Dermis blood vessel endothelial cell (primary cell): ENCODE measurements around the gene RD3L. TPM values are rescaled to one million over a fixed set of nuclear protein-coding genes. Genes with fewer than 3 reads are reported as not detected.
"Not testable (repeated sequence)": the region's sequence is repeated elsewhere in the genome, so short reads cannot be mapped to it uniquely, and the experiment has no call there.

Source experiments
- DNase-seq: peaks from one replicate; pipeline ENCODE4 v3.0.0; 2010
- total RNA-seq: library from RNA; depleted of rRNA; stranded (reverse); fragments of >200 nt; gene quantifications from 2 replicates; pipeline ENCODE4 v1.2.3, GENCODE V29; 2014

RD3L gene
- total RNA-seq, 1 donor from 2014 or later: not detected

- DNase-seq: no peak
Measured at GRCh38 chr14:103927566-103927965, 14.8 kb downstream of the RD3L start.

- no peak for DNase-seq
Measured at GRCh38 chr14:103925316-103925715, 17.0 kb downstream of the RD3L start.

GRCh38 chr14:103923863-103924262, 18.5 kb downstream of the RD3L start:
- peak; percentile 76 for DNase-seq

GRCh38 chr14:103921855-103922200, 20.5 kb downstream of the RD3L start:
- not testable (repeated sequence) for DNase-seq

- DNase-seq: peak; percentile 96
Measured at GRCh38 chr14:103920981-103921854, 21.1 kb downstream of the RD3L start.

- no peak for DNase-seq
Measured at GRCh38 chr14:103916636-103917262, 25.6 kb downstream of the RD3L start.

- DNase-seq: no peak
Measured at GRCh38 chr14:103915616-103916015, 26.7 kb downstream of the RD3L start.

GRCh38 chr14:103910984-103911383, 31.3 kb downstream of the RD3L start:
- no peak for DNase-seq

GRCh38 chr14:103910262-103910935, 31.9 kb downstream of the RD3L start:
- peak; percentile 88 for DNase-seq

GRCh38 chr14:103909531-103910261, 32.6 kb downstream of the RD3L start:
- DNase-seq: no peak

- no peak for DNase-seq
Measured at GRCh38 chr14:103908580-103908979, 33.7 kb downstream of the RD3L start.

GRCh38 chr14:103905842-103906456, 36.4 kb downstream of the RD3L start:
- DNase-seq: peak; percentile 47

- DNase-seq: peak; percentile 34
Measured at GRCh38 chr14:103904493-103905107, 37.7 kb downstream of the RD3L start.

- no peak for DNase-seq
Measured at GRCh38 chr14:103899833-103900232, 42.5 kb downstream of the RD3L start.

- no peak for DNase-seq
Measured at GRCh38 chr14:103899316-103899715, 43.0 kb downstream of the RD3L start.

- no peak for DNase-seq
Measured at GRCh38 chr14:103898711-103899110, 43.6 kb downstream of the RD3L start.

GRCh38 chr14:103898204-103898603, 44.1 kb downstream of the RD3L start:
- DNase-seq: no peak

- DNase-seq: no peak
Measured at GRCh38 chr14:103897075-103897947, 45.0 kb downstream of the RD3L start.

GRCh38 chr14:103896578-103896977, 45.8 kb downstream of the RD3L start:
- no peak for DNase-seq

GRCh38 chr14:103894723-103895059, 47.6 kb downstream of the RD3L start:
- DNase-seq: no peak
